ENCODE data around the gene WAC.

The WAC gene

GRCh38 chr10:28575852-28576251, 42.9 kb downstream of the WAC start:
- H3K4me3 ChIP-seq (replicated peaks in 1 of 2; ENCODE audit: low read depth in 2 of 2, low read length in 2 of 2) = no peak overlapping the region
- no peak for DNase-seq (ENCODE audit: low read depth in 2 of 2)
- no peak for TF ChIP-seq CTCF (IDR thresholded peaks at IDR 0.05; ENCODE audit: low read depth, low read length)

DNA sequence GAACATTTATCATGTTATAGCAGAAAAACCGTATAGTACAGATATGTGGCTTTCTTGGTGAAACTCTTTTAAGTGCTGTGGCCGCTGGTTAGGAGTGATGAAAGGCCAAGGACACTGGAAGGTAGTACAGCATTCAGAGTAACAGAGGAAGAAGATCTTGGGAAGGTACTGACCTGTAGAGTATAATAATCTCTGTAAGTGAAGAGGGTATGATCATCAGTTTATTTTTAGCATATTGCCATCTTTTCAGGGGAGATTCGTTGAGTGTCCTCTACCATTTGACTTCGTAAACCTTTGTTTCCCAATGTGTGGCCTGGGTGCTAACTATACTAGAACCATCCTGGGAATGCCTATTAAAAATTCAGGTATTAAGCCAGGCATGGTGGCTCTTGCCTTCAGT, 44.6 kb downstream of the WAC start:
- no peak for DNase-seq (ENCODE audit: low read depth in 2 of 2)
- no peak overlapping the region for H3K4me3 ChIP-seq (replicated peaks in 1 of 2; ENCODE audit: low read depth in 2 of 2, low read length in 2 of 2)
- TF ChIP-seq CTCF (IDR thresholded peaks at IDR 0.05; ENCODE audit: low read depth, low read length) = no peak

DNA sequence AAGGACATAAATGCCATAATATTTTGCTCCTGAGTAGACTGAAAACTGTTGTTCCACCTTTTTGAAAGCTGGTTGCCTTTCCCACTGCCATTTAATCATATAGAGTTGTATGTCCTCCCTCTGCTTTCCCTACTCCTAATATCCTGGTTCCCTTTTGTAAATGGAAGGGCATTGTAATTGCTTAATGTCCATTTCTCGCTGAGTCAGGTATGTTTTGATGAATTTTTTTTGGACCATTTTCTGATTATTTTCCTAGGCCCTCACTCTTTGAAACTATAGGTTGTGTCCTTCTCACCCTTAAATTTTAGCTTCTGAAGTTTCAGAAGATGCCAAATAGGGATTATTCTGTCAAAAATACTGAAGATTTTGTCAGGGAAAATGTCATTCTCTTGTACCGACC, 45.5 kb downstream of the WAC start:
- TF ChIP-seq CTCF (IDR thresholded peaks at IDR 0.05; ENCODE audit: low read depth, low read length) = no peak
- H3K4me3 ChIP-seq (replicated peaks in 1 of 2; ENCODE audit: low read depth in 2 of 2, low read length in 2 of 2) = no peak overlapping the region
- DNase-seq (ENCODE audit: low read depth in 2 of 2) = no peak

DNA sequence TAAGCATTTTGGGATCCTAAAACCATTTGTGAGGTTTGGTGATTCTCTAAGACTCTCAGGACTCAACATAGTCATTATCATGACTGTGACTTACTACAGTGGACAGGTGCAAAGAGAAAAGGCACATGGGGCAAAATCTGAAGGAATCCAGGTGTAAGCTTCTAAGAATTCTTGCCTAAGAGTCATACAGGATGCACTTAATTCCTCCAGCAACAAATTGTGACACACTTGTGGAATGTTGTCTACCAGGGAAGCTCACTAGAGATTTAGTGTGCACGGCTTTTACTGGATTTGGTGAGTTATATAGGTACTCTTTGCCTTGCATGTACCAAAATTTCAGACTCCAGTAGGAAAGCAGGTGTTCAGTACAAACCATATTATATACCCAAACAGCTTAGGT, 47.9 kb downstream of the WAC start:
- H3K4me3 ChIP-seq (replicated peaks in 1 of 2; ENCODE audit: low read depth in 2 of 2, low read length in 2 of 2) = no peak overlapping the region
- TF ChIP-seq CTCF (IDR thresholded peaks at IDR 0.05; ENCODE audit: low read depth, low read length) = no peak
- no peak for DNase-seq (ENCODE audit: low read depth in 2 of 2)

- TF ChIP-seq CTCF (IDR thresholded peaks at IDR 0.05; ENCODE audit: low read depth, low read length) = no peak
Observed at GRCh38 chr10:28581916-28582315, 49.0 kb downstream of the WAC start.

DNA sequence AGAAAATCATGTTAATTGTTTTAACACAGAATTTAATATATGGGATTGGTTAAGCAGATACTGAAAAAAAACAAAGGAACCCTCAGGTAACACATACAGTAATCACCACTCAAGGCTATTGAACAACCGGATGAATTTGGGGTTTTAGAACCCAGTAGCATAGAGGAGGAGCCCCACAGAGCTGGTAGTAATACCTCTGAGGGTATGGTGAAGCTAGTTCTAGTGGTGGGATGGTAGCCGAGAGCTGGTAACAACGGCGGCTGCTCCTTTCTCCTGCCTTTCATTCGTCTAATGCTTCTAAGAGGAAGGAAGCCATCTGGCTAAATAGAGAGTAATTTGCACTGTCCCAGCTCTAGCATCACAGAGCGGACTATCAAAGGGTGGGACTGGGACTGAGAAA, 52.2 kb downstream of the WAC start:
- TF ChIP-seq CTCF (IDR thresholded peaks at IDR 0.05; ENCODE audit: low read depth, low read length) = no peak
- H3K4me3 ChIP-seq (replicated peaks in 1 of 2; ENCODE audit: low read depth in 2 of 2, low read length in 2 of 2) = no peak overlapping the region
- DNase-seq (ENCODE audit: low read depth in 2 of 2) = no peak

More at GRCh38 chr10:28581916-28582315, 49.0 kb downstream of the WAC start:
- no peak for DNase-seq (ENCODE audit: low read depth in 2 of 2)
- no peak overlapping the region for H3K4me3 ChIP-seq (replicated peaks in 1 of 2; ENCODE audit: low read depth in 2 of 2, low read length in 2 of 2)

GRCh38 chr10:28586176-28586575, 53.3 kb downstream of the WAC start:
- no peak for TF ChIP-seq CTCF (IDR thresholded peaks at IDR 0.05; ENCODE audit: low read depth, low read length)
- H3K4me3 ChIP-seq (replicated peaks in 1 of 2; ENCODE audit: low read depth in 2 of 2, low read length in 2 of 2) = no peak overlapping the region
- no peak for DNase-seq (ENCODE audit: low read depth in 2 of 2)

Measured in cardiac fibroblast (primary cell).